Activated CD8-positive, alpha-beta T cell treated with anti-CD3 and anti-CD28 coated beads, Interleukin-2, amount 10 ng/mL, durations not matched to agents 7 days and 5 days (primary cell): ENCODE results near the gene KCNC1. TPM values are rescaled to one million over a fixed set of nuclear protein-coding genes. Genes with fewer than 3 reads are reported as not detected.

Experiments
- ATAC-seq: fragments of 150-1000 bp; cut with Tn5 transposase; one replicate; pipeline ENCODE4 v1.10.0; 2021; ENCODE audit warnings: moderate library complexity
- CTCF ChIA-PET: fragments of 350-600 bp; sonication (Branson Sonifier 250); formaldehyde crosslinking; loops from one replicate; lab custom pipeline; 2021; ENCODE audit warnings: antibody characterized with exemption; lab: Charles Lee
- POLR2A ChIA-PET: fragments of 350-600 bp; sonication (Branson Sonifier 250); formaldehyde crosslinking; loops from one replicate; lab custom pipeline; 2021; ENCODE audit warnings: antibody characterized with exemption; lab: Charles Lee
- DNase-seq: peaks from one replicate; pipeline ENCODE4 v3.0.0-alpha.2; 2020
- H3K27ac Mint-ChIP-seq: one replicate; pipeline ENCODE4 v1.8.0; 2021; ENCODE audit warnings: mild to moderate bottlenecking, mixed read lengths
- H3K27me3 Mint-ChIP-seq: one replicate; pipeline ENCODE4 v1.8.0; 2021; ENCODE audit warnings: low read depth, mixed read lengths
- H3K36me3 Mint-ChIP-seq: one replicate; pipeline ENCODE4 v1.8.0; 2021; ENCODE audit warnings: low read depth, mixed read lengths
- H3K4me1 Mint-ChIP-seq: one replicate; pipeline ENCODE4 v1.8.0; 2021; ENCODE audit warnings: low read depth, mixed read lengths
- H3K4me3 Mint-ChIP-seq: one replicate; pipeline ENCODE4 v1.8.0; 2021; ENCODE audit warnings: mild to moderate bottlenecking, mixed read lengths
- H3K9me3 Mint-ChIP-seq: one replicate; pipeline ENCODE4 v1.8.0; 2022; ENCODE audit warnings: mixed read lengths; ENCODE audit not compliant: insufficient read depth
- total RNA-seq, 2 experiments: library from RNA; stranded (reverse); gene quantifications; one replicate each; pipeline ENCODE4 v1.2.3, GENCODE V29; 2021

The KCNC1 gene
- total RNA-seq, 2 experiments from 2014 or later: not detected

DNA sequence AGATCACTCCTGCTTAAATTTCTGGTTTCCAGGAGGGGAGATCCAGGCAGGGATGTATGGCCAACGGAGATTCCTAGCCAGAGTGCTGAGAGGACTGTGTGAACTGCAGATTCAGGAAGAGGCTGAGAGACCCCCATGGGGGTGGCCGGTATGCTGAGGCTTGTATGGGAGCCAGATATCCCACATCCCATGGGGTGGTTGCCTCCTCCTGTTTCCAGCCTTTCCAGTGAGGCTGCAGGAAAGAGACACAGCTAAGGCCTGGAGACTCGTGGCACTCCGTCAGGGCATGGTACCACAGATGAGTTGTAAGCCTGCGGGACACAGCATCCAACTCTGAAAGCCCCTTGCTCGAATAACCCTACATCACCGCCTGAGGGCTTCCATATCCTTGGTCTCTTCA, 16.6 kb upstream of the KCNC1 start:
- no peak overlapping the region for H3K4me3 Mint-ChIP-seq

DNA sequence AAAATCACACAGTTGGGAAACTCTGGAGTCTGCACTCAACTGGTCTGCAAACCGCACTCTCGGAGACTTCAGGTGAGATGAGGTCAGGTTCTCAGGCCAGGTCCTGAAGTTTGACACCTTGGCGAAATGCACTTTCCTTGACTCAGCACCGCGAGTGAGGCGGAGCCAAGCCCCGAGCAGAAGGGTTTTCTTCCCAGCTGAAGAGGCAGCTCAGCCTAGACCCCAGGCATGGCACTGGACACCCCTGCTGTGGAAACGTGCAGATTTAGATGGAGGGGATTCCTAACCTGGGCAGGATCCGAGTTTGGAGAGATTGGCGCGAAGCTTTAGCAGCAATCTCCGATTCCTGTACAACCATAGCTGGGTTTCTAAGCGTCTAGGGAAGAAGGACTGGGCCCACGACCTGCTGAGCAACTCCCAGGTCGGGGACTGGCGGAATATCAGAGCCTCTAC, 16.0 kb upstream of the KCNC1 start:
- Mint-ChIP-seq H3K27ac (no peak overlapping the region), H3K36me3 (no peaks in the 10 kb centered on the region), H3K4me3 (no peak overlapping the region), H3K9me3 (no peaks in the 10 kb centered on the region), H3K4me1 (no peaks in the 10 kb centered on the region), H3K27me3 (peaks cover 43% of the 10 kb centered on the region)
- no peak for ATAC-seq
- DNase-seq: no peak
- POLR2A ChIA-PET: no interaction called here
- CTCF ChIA-PET: interaction anchor here (1.8 to 2.7 kb wide), 2 partner anchors 13 to 260 kb away, joined by 5 to 10 read pairs; no protein-coding TSS in a partner anchor

More for the DNA sequence above, 16.6 kb upstream of the KCNC1 start:
- ChIA-PET CTCF (interaction anchor here (0.7 to 1.8 kb wide), 2 partner anchors 13 to 261 kb away, joined by 3 to 5 read pairs; no protein-coding TSS in a partner anchor), POLR2A (no interaction called here)
- DNase-seq (no peak), ATAC-seq (no peak)
- Mint-ChIP-seq H3K36me3 (no peaks in the 10 kb centered on the region), H3K9me3 (no peaks in the 10 kb centered on the region), H3K27me3 (peaks cover 42% of the 10 kb centered on the region), H3K27ac (no peak overlapping the region), H3K4me1 (no peaks in the 10 kb centered on the region)

DNA sequence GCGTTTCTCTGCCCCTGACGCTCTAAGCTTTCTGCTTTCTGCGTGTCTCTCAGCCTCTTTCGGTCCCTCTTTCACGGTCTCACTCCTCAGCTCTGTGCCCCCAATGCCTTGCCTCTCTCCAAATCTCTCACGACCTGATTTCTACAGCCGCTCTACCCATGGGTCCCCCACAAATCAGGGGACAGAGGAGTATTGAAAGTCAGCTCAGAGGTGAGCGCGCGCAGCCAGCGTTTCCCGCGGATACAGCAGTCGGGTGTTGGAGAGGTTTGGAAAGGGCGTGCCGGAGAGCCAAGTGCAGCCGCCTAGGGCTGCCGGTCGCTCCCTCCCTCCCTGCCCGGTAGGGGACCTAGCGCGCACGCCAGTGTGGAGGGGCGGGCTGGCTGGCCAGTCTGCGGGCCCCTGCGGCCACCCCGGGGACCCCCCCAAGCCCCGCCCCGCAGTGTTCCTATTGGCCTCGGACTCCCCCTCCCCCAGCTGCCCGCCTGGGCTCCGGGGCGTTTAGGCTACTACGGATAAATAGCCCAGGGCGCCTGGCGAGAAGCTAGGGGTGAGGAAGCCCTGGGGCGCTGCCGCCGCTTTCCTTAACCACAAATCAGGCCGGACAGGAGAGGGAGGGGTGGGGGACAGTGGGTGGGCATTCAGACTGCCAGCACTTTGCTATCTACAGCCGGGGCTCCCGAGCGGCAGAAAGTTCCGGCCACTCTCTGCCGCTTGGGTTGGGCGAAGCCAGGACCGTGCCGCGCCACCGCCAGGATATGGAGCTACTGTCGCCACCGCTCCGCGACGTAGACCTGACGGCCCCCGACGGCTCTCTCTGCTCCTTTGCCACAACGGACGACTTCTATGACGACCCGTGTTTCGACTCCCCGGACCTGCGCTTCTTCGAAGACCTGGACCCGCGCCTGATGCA, 15.3 kb upstream of the KCNC1 start, which contains the start of gene MYOD1:
MYOD1 (plus strand) TSS at position 544 of the 910 bp plus-strand sequence; CDS start at position 756, 212 bp downstream.
- no peaks in the 10 kb centered on the region for H3K4me1 Mint-ChIP-seq
- no peaks in the 10 kb centered on the region for H3K9me3 Mint-ChIP-seq
- no peaks in the 10 kb centered on the region for H3K36me3 Mint-ChIP-seq
- no peak within 1 kb of the TSS for H3K4me3 Mint-ChIP-seq
- peaks cover 44% of the 10 kb centered on the region for H3K27me3 Mint-ChIP-seq
- no peak for DNase-seq
- H3K27ac Mint-ChIP-seq: no peak within 1 kb of the TSS
- ChIA-PET POLR2A (no interaction called here), CTCF (interaction anchor here (1.8 to 2.7 kb wide), 2 partner anchors 12 to 259 kb away, joined by 5 to 10 read pairs; no protein-coding TSS in a partner anchor)
- ATAC-seq: no peak

DNA sequence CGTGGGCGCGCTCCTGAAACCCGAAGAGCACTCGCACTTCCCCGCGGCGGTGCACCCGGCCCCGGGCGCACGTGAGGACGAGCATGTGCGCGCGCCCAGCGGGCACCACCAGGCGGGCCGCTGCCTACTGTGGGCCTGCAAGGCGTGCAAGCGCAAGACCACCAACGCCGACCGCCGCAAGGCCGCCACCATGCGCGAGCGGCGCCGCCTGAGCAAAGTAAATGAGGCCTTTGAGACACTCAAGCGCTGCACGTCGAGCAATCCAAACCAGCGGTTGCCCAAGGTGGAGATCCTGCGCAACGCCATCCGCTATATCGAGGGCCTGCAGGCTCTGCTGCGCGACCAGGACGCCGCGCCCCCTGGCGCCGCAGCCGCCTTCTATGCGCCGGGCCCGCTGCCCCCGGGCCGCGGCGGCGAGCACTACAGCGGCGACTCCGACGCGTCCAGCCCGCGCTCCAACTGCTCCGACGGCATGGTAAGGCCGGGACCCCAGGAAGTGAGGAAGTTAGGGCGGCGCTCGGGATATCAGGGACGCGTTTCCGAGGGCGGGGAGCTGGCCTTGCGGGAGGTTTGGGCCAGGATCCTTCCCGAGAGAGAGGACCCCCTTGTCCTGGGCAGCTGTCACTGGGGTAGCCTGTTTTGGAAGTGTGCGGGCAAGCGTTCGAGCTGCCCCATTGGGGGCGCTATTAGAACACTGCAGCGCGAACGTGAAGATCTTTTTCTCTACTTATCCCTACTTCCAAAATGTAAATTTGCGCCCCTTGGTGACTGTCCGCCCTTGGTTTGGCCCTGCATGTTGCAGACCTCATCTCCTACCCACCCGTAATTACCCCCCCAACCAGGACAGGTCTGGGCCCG, 14.4 kb upstream of the KCNC1 start:
- ChIA-PET POLR2A (no interaction called here), CTCF (interaction anchor here (2.7 kb wide), 1 partner anchor 11 kb away, joined by 10 read pairs; no protein-coding TSS in a partner anchor)
- no peaks in the 10 kb centered on the region for H3K36me3 Mint-ChIP-seq
- ATAC-seq (no peak), DNase-seq (no peak)
- H3K4me1 Mint-ChIP-seq: no peaks in the 10 kb centered on the region
- H3K4me3 Mint-ChIP-seq: no peak overlapping the region
- peaks cover 45% of the 10 kb centered on the region for H3K27me3 Mint-ChIP-seq
- H3K27ac Mint-ChIP-seq: no peak overlapping the region
- no peaks in the 10 kb centered on the region for H3K9me3 Mint-ChIP-seq

DNA sequence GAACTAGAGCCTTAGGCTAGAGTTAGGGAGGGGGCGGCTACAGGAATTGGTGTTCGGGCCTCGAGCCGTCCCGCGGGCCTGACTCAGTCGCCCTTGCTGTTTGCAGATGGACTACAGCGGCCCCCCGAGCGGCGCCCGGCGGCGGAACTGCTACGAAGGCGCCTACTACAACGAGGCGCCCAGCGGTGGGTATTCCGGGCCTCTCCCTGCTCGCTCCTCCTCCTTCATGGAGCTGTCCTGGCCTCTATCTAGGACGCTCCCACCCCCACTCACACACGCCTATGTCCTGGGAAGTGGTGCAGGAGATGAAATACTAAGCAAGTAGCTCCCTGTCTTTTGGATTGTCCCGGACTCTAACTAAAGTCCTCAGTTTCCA, 13.8 kb upstream of the KCNC1 start:
- Mint-ChIP-seq H3K36me3 (no peaks in the 10 kb centered on the region), H3K4me1 (no peaks in the 10 kb centered on the region), H3K27me3 (peaks cover 51% of the 10 kb centered on the region), H3K4me3 (no peak overlapping the region), H3K9me3 (no peaks in the 10 kb centered on the region), H3K27ac (no peak overlapping the region)
- no peak for ATAC-seq
- no peak for DNase-seq
- ChIA-PET POLR2A (no interaction called here), CTCF (interaction anchor here (2.7 kb wide), 1 partner anchor 10 kb away, joined by 10 read pairs; no protein-coding TSS in a partner anchor)

DNA sequence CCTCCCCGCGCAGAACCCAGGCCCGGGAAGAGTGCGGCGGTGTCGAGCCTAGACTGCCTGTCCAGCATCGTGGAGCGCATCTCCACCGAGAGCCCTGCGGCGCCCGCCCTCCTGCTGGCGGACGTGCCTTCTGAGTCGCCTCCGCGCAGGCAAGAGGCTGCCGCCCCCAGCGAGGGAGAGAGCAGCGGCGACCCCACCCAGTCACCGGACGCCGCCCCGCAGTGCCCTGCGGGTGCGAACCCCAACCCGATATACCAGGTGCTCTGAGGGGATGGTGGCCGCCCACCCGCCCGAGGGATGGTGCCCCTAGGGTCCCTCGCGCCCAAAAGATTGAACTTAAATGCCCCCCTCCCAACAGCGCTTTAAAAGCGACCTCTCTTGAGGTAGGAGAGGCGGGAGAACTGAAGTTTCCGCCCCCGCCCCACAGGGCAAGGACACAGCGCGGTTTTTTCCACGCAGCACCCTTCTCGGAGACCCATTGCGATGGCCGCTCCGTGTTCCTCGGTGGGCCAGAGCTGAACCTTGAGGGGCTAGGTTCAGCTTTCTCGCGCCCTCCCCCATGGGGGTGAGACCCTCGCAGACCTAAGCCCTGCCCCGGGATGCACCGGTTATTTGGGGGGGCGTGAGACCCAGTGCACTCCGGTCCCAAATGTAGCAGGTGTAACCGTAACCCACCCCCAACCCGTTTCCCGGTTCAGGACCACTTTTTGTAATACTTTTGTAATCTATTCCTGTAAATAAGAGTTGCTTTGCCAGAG, 13.2 kb upstream of the KCNC1 start:
- H3K27ac Mint-ChIP-seq: no peak overlapping the region
- no peaks in the 10 kb centered on the region for H3K4me1 Mint-ChIP-seq
- no peaks in the 10 kb centered on the region for H3K36me3 Mint-ChIP-seq
- POLR2A ChIA-PET: no interaction called here
- H3K27me3 Mint-ChIP-seq: peaks cover 52% of the 10 kb centered on the region
- DNase-seq (no peak), ATAC-seq (no peak)
- no peaks in the 10 kb centered on the region for H3K9me3 Mint-ChIP-seq
- H3K4me3 Mint-ChIP-seq: no peak overlapping the region
- CTCF ChIA-PET: interaction anchor here (2.5 kb wide), 1 partner anchor 10 kb away, joined by 13 read pairs; no protein-coding TSS in a partner anchor

DNA sequence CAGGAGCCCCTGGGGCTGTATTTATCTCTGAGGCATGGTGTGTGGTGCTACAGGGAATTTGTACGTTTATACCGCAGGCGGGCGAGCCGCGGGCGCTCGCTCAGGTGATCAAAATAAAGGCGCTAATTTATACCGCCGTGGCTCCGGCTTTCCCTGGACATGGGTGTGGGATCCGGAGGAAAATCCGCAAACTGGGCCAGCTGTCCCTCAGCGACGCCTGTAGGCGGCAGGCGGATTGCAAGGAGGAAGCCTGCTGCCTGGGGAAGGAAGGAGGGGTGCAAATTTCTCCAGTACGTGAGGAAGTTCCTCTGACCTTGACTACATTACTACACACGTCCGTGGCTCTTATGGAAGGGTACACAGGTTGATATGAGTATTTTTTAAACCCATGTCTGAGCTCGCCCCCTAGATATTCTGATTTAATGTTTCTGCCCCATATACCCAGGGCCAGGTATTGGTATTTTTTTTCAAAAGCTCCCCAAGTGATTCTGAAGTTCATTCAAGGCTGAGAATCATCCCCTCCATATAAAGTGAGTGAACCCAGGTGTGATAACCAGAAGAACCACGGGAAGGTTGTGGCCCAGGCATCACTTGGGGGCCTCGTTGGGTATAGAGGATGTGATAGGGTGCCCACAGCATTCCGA, 12.5 kb upstream of the KCNC1 start:
- no peaks in the 10 kb centered on the region for H3K36me3 Mint-ChIP-seq

DNA sequence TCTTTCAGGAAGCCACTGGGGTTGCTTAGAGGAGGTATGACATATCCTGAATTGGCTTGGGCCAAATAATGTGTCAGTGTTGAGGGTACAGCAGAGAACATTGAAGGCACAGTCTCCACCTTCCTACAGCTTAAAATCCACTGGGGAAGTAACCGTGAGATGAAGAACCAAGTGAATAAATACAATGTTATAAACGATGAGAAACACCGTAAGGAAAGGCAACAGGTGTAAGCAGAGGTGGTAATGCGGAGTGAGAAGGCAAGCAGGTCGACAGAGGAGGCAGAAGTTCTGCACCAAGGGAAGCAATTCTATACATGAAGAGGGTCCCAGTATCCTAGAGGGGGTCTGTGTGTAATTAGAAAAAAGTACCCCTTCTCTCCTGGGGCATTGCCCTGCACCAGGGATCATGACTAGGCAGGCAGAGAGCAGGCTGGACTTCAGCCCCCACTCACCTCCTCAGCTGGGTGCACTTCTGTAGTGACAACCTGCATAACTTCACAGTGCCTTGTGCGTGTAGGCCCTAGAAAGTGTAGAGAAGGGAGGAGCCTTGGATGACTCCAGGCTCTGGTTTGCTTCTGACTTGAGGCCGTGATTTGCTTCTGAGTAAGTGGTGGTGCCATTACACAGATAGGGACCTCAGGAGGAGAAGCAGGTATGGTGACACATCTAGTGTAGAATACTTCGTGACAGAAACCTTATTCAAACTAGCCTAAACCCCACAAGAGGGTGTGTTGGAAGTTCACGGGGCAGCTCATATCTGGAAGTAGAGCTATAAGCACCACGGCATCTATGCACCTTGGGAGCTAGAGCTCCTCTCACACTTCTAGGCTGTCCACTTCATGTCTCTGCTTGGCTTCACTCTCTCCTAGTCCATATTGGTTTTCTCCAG, 10.3 kb upstream of the KCNC1 start:
- DNase-seq: no peak

More for the DNA sequence above, 12.5 kb upstream of the KCNC1 start:
- CTCF ChIA-PET: interaction anchor here (2.5 kb wide), 1 partner anchor 9 kb away, joined by 13 read pairs; no protein-coding TSS in a partner anchor
- no peaks in the 10 kb centered on the region for H3K4me1 Mint-ChIP-seq
- DNase-seq (no peak), ATAC-seq (no peak)
- H3K4me3 Mint-ChIP-seq: no peak overlapping the region
- H3K27me3 Mint-ChIP-seq: peaks cover 54% of the 10 kb centered on the region
- POLR2A ChIA-PET: no interaction called here
- H3K9me3 Mint-ChIP-seq: no peaks in the 10 kb centered on the region
- no peak overlapping the region for H3K27ac Mint-ChIP-seq

DNA sequence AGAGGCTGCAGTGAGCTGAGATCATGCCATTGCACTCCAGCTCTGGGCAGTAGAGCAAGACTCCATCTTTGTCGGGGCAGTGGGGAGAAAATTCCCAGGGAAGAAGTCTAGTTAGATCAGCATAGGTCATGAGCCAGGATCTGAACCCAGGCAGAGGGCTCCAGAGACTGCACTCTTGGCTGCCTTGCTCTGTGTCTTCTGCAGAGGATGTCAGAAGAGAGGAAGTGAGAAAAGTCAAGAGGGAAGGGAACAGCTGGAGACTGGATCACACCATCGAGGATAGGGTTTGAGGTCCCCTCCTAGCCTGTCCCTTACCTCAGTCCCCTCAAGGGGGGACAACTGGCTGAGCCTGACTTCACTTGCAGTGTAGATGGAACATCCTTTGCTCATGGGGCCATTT, 9.4 kb upstream of the KCNC1 start:
- no peak overlapping the region for H3K4me3 Mint-ChIP-seq
- ChIA-PET POLR2A (no interaction called here), CTCF (no interaction called here)
- no peak for DNase-seq
- no peaks in the 10 kb centered on the region for H3K36me3 Mint-ChIP-seq
- ATAC-seq: no peak
- no peak overlapping the region for H3K27ac Mint-ChIP-seq
- H3K9me3 Mint-ChIP-seq: no peaks in the 10 kb centered on the region
- H3K4me1 Mint-ChIP-seq: no peaks in the 10 kb centered on the region
- peaks cover 59% of the 10 kb centered on the region for H3K27me3 Mint-ChIP-seq

More for the DNA sequence above, 10.3 kb upstream of the KCNC1 start:
- no peaks in the 10 kb centered on the region for H3K36me3 Mint-ChIP-seq
- no peaks in the 10 kb centered on the region for H3K9me3 Mint-ChIP-seq
- no peak for ATAC-seq
- H3K4me1 Mint-ChIP-seq: no peaks in the 10 kb centered on the region
- H3K27ac Mint-ChIP-seq: no peak overlapping the region
- peaks cover 64% of the 10 kb centered on the region for H3K27me3 Mint-ChIP-seq
- ChIA-PET CTCF (no interaction called here), POLR2A (no interaction called here)
- no peak overlapping the region for H3K4me3 Mint-ChIP-seq

DNA sequence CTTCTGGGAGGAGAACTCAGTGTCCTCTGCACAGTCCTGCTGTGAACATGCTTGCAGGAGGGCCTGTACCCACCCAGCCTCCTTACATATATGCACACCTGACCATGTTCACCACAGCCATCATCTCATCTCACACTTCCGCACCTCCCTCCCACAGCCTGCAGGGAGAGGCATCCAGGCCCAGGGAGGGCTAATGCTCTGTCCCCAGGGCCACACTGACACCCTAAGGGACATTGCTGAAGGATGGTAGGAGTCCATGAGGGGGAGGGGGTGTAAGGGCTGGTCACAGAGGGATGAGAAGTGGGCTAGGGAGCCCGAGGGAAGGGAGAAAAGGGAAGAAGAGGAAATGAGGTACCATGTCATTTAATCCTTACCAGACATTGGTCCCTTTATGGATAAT, 4.4 kb upstream of the KCNC1 start:
- H3K27me3 Mint-ChIP-seq: peaks cover 50% of the 10 kb centered on the region
- ATAC-seq (no peak), DNase-seq (no peak)
- no peak overlapping the region for H3K27ac Mint-ChIP-seq
- no peaks in the 10 kb centered on the region for H3K36me3 Mint-ChIP-seq
- H3K4me3 Mint-ChIP-seq: no peak overlapping the region
- POLR2A ChIA-PET: interaction anchor here (1.6 kb wide), 1 partner anchor 249 kb away, joined by 4 read pairs; no protein-coding TSS in a partner anchor
- CTCF ChIA-PET: interaction anchor here (0.8 to 3.6 kb wide), 18 partner anchors 10 to 376 kb away, joined by 3 to 141 read pairs (median 4); partner anchors contain the start of gene MYOD1
- H3K9me3 Mint-ChIP-seq: no peaks in the 10 kb centered on the region
- peaks cover 3% of the 10 kb centered on the region for H3K4me1 Mint-ChIP-seq
